Stimulated activated CD4-positive, alpha-beta T cell treated with anti-CD3 and anti-CD28 coated beads, Interleukin-15, amount 100 ng/mL, for 24 hours (primary cell): ENCODE results near the gene AP2A2.

Source experiments
- DNase-seq: peaks from one replicate; pipeline ENCODE4 v3.0.0-alpha.2; 2020

Gene AP2A2

DNA sequence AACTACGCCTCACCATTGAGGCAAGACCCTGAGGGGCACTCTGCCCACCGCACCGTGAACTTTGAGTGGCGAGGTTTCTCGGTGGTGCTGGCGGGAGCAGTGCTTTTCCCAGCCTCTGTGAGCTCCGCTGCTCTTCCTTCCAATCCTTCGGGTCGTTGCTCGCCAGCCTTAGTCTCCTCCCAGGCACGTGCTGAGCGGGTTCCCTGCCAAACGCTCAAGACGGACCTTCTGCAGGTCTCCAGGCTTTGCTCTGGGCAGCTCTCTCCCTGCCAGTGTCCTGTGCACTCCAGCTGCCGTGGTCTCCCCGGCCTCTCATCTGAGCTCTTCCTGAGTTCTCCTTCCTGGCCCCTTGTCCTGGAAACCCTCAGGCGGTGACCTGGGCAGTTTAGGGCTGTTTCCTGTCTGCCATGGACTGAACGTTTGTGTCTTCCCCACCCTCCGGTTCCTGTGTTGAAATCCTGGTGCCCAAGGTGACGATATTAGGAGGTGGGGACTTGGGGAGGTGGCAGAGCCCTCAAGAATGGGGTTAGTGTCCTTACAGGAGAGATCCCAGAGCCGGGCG, 122.0 kb downstream of the AP2A2 start:
- DNase-seq, result no peak

DNA sequence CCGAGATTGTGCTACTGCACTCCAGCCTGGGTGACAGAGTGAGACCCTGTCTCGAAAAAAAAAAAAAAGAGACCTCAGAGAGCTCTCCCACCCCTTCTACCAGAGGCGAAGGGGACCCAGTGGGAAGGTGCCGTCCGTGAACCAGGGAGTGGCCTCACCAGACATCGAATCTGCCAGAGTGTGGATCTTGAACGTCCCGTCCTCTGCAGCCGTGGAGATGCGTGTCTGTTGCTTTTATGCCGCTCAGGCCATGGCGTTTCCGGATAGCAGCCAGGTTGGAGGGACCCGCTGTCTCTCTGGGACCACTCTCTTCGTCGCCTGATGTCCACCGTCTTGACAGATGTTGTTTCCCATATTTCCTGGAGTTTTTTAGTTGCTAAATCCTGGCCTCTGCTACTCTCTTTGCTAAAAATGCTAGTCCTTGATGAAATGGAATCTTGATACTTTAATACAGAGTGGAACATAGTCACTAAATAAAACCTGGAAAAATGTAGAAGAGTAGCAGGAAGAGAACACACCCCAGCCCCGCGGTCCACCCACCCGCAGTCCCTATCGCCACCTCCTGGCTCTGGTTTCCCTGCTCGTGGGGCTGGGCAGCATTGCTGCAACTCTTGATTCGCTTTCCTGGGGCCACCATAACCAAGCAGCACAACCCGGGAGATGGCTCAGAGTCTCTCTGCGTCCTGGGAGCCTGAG, 122.9 kb downstream of the AP2A2 start:
- DNase-seq, result no peak

DNA sequence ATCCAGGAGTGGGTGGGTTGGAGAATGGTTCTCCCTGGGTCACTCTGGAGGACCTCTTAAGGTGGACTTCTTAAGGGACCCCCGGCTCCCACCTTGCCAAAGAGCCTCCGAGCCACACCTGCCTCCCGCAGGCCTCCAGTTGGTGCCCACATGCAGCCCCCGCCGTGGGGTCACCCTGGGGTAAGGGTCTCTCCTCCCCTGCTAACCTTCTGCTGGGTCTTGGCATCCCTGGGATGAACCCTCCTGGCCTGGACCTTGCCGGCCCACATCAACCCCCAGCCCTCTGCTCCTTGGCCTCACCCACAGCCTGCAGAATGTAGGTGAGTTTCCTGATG, 123.4 kb downstream of the AP2A2 start:
- no peak for DNase-seq

DNA sequence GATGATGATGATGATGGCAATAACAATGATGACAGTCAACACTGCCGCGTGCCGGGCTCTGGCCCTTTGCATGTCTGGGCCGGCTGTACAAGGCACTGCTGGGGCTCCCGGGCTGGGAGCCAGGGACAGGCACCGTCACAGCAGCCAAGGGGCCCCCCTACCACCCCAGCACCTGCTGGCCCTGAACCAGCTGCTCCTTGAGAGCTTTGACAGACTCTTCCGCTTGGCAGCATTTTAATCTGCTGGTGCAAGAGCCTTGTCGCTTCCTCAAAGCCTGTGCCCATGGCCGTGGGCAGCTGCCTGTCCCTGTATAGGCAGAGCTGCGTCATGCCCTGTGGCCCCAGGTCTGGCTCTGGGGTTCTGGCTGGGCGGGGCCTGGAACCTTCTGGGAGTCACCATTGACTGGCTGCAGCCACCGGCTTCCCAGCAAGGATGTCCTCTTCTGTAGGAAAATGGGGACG, 123.8 kb downstream of the AP2A2 start:
- no peak for DNase-seq

DNA sequence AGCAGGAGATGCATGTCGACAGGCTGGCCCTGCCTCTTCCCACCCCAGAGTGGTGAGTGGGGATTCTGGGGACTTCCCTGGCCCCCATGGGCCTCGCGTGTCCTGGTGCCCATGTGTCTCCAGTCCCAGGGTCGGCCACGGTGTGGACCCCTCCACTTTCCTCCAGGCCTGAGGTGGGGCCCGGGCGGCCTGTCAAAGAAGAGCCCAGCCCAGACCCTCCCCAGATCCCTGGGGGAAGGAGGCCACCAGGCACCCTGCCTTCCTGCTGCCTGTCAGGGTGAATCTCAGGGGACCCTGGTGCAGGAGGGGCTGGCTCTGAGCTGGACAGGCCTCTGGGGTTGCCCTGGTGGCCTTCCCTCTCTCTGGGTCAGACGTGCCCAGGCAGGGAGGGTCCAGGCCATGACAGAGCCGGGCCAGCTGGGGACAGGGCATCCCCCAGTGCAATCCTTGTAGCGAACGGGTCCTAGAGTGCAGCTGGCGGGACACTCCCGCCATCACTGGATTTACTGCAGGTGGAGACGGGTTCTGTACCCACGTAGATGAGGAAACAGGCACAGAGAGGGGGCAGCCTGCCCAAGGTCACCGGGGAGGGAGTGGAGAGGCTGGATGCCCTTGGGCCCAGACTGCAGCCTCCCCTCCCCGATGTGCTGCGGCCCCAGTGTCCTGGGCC, 124.4 kb downstream of the AP2A2 start:
- DNase-seq, result no peak

DNA sequence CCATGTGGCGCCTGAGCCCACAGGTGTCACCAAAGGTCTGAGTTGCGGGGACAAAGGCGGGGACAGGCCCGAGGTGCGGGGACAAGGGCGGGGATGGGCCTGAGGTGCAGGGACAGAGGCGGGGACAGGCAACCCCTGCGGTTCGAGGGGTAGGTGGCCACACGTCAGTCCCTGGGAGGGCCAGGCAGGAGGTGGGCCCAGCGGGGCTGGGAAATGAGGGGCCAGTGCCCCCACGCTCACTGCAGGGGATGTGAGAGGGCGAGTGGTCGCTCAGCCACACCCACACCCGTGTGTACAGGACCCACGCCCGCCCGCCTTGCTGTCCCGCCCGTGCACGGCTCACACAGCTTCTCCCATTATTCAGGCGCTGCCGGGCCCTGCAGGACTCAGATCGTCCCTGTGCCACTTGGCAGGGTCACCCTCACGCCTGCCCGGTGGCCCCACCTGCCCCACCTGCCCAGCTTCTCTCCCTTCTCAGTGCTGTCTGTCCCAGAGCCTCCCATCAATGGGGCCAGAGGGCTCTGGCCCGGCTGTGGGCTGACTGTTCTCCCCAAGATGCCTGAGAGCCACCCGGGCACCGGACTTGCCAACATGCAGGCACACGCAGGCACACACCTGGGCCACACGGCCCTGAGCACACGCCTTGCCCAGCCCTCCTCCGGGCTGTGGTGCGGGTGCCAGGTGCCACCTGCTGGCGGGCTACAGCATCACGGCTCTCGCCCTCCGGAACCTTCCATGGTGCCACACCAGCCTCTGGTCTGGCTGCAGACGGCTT, 125.1 kb downstream of the AP2A2 start:
- peak; percentile 79 for DNase-seq

DNA sequence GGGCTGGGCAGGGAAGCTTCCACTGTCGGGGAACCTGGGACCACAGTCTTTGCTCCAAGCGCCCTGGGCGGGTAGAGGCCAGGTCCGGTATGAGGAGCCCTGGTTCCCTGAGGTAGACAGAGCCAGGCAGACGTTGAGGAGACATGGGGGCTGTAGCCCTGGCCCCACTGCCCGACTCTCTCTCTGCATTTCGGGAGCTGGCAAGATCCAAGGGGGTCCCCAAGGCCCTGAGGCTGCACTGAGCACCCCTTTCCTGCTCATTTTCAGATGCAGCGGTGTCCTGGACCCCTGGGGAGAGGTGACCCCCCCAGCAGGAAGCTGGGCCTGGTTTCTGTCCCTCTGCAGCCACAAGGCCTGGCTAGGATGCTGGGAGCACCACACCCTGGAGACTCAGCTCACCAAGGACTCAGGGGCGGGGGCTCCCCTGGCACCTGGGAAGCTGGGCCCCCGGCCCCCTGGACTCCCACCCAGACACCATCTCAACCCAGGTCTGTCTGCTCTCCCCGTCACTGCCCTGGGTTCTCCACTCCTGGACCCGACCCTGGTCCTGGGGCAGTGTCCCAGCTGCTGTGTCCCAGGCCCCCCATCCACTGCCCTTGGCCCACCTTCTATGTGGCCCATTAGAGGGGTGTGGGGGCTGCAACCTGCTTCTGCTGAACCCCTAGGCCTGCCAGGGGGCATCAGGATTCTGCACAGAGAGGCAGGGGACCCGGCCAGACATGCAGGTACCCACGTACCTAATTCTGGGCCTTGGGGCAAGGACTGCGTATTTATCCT, 125.9 kb downstream of the AP2A2 start:
- no peak for DNase-seq

DNA sequence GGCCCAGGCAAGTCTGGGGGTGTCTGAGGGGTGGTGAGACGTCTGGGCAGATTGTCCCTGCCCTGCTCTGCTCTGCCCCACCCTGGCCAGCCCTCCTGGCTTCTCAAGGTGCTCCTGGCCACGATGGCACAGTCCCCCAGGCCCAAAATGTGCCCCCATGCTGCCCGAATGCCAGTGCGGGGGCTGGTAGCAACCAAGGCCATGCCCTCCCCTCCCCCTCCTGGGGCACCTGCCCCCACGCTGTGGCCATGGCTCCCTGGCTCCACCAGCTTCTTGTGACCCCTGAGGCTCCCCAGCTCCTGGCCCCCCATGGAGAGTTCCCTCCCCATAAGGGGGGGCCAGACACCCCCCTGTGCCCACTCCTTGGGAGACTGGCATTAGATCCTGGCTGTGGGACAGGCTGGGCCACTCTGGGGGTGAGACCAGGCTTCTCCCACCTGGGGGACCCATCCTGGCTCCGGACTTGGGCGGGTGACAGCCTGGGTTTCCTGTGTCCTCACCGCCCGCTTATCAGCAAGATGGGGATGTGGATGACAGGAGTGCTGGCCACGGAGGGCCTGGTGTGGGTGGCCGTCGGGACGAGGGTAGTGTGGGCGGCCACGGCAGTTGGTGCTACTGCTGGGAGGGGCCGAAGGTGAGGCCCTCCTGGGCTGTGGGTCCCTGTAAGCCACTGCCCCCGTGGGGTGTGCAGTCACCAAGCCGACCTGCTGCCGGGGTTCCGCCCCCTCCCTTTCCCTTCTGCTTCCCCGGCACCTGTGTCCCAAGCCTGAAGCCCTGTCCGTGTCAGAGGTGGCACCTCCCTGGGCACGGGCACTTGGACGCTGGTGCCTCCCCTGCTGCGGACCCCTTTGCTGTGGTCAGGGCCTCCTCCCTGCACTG, 126.7 kb downstream of the AP2A2 start:
- DNase-seq, result no peak

DNA sequence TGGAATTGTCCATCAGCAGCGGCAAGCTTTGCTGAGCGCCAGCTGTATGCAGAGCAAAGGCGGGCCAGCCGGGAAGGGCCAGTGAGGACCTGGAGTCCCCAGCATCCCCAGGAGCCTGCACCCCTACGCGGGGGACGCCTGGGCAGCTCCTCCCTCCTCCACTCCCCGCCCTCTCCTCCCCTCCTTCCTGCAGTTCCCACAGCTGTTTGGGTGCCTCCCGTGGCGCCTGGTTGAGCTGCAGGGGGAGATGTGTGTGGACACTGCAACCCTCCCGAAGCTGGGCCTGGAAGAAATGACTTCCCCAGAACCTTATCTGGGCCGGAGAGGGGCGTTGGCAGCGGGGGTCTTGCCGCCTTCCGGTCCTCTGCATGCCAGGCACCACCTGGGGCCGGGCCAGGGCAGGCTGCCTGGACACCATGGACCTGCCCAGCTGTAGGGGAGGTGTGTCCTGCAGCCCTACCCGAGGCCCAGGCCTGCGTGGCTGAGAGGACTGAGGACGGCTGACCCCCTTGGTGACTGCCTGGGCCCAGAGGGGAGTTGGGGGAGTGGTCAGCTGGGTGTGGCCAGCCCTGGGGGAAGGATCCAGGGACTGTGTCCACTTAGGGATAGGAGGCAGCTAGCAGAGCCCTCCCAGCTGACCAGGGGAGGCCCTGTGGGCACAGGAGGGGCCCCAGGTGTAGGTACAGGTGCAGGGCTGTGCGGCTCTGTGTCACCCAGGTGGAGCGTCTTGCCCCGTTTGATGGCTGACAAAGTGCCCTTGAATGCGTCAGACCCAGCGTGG, 127.6 kb downstream of the AP2A2 start:
- DNase-seq, result no peak

DNA sequence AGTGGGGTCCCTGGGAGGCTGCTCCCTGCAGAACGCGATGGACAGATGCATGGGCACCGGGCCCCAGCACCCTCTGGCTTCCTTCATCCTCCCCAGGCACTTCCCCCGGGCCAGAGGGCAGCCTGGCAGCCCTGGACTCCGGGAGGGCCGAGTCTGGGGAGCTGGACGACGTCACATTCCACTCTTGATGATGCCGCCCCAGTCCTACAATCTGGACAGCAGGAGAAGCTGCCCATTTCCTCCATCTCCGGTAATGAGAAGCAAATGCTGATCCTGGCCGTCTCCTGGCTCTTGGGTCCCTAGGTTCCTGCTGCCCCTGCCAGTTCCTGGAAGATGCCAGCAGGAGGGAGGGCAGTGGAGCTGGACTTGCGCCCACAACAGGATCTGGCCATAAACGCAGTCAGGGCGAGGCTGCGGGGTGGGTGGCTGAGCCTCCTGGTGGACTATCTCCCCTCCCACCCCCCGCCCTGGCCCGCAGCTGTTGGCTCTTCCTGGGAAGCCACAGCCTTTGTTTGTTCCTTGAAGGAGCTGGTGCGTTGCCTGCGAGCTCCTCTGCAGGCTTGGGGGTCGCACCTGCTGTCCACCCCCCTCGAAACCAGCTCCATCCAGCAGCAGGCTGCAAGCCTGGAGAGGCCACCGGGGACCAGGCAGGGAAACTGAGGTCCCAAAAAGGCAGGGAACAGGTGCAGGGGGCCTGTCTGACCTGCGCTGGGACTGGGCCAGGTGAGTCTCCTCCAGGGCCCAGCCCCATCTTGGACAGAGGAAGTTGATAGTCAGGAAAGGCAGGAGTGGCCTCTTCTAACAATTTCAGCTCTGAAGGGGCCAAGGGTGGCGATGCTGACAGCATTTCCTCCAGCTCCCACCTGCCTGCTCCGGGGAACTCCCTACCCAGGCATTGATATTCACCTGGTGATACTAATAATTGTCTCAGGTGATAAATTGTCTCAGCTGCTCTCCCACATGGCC, 128.8 kb downstream of the AP2A2 start:
- DNase-seq, result no peak

DNA sequence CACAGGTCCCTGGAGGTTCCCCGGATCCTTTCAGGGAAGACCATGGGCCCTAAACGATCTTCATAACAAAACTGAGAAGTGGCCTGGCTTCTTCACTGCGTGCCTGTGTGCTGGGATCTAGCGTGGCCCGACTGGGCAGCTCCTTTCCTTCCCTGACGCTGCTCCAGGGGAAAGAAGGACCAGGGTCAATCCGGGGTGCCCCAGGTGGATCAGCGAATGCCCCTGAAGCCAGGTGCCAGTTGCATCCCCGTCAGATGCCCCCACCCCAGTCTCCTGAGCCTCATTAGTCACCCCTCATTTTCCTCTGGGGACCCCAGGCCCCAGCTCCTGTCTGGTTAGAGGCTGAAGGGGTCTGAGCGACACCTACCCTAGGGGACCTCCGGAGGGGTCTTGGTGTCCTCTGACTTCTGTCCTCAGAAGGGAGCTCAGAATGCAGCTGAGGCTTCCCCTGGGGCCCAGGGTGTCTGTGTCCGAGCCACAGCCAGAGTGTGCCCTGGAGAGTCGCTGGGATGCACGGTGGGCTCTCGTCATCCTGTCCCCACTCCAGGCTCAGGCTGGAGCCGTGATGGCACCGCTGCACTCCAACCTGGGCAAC, 129.5 kb downstream of the AP2A2 start:
- DNase-seq, result no peak

DNA sequence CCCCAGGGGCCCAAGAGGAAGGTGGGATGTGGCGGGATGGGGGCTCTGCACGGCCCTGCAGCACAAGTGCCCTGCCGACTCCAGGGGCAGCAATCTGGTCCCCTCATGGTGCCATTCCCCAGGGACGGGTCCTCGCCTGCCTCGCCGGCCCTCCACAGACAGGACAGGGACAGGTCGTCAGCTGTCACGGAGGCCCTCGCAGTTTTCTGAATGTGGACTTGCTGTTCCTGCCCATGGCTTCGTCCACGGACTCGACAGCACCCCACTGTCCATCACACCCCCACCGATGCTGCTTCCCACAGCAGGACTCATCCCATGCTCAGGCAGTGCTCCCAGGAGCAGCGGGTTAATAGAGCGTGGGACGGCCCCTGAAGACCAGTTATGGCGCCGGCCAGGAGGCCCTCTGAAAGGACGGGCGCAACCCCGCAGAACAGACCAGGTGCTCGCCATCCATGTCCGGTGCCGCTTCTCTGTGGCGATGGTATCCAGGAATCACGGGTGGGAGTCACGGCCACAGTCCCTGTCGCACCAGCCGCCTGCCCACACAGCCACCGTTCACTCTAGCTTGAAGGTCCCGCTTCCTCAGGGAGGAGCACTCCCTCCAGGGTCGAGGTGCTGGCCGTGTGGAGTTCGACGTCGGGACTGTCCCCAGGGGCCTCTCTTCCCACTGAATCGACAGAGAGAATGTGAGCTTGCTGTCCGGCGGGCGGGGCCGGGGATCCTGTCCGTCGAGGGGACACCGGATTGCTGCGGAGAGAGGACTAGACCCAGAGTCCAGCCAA, 130.5 kb downstream of the AP2A2 start:
- no peak for DNase-seq

DNA sequence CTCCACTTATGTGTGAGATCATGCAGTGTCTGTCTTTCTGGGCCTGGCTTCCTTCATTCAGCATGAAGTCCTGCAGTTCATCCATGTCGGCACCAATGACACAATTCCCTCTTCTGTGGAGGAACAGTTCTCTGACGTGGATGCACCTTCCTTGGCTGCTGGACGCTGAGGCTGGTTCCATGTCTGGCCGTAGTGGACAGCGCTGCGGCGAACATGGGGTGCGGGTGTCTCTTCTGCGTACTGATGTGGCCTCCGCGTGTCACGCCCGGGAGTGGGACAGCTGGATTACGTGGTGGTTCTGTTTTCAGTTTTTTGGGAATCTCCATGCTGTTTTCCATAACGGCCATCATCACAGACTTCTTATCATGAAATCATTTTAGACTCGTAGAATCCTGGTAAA, 132.1 kb downstream of the AP2A2 start:
- no peak for DNase-seq

DNA sequence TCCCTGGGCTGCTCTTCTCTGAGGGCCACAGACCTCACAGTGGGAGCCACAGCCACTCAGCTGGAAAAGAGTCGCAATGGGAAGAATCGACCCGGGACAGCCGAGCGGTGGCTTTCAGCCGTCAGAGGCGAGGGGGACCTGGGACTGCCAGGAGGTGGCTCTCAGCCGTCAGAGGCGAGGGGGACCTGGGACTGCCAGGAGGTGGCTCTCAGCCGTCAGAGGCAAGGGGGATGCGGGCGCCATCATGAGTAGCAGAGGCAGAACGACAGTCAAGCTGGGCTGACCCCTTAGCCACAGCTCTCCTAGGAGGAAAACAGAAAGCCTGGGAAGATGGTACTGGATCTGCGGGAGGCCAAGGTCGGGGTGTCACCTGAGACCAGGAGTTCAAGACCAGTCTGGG, 134.1 kb downstream of the AP2A2 start:
- no peak for DNase-seq

DNA sequence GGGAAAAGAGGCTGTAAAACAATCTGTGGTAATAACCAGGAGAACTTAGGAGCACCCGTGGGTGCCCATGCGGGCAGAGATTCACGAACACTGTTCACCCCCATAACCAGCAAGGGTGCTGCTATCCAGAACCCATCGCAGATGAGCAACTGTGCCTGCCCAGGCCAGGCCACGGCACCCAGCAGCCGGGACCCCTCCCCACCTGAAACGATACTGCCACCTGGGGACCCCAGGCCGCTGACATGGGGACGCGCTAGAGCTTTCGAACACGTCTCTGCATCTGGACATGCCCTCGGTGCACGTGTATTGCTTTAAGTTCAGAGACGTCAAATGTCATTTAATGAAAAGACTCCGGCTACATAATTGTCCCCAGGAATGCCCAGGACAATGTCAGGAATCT, 134.7 kb downstream of the AP2A2 start:
- DNase-seq, result no peak

DNA sequence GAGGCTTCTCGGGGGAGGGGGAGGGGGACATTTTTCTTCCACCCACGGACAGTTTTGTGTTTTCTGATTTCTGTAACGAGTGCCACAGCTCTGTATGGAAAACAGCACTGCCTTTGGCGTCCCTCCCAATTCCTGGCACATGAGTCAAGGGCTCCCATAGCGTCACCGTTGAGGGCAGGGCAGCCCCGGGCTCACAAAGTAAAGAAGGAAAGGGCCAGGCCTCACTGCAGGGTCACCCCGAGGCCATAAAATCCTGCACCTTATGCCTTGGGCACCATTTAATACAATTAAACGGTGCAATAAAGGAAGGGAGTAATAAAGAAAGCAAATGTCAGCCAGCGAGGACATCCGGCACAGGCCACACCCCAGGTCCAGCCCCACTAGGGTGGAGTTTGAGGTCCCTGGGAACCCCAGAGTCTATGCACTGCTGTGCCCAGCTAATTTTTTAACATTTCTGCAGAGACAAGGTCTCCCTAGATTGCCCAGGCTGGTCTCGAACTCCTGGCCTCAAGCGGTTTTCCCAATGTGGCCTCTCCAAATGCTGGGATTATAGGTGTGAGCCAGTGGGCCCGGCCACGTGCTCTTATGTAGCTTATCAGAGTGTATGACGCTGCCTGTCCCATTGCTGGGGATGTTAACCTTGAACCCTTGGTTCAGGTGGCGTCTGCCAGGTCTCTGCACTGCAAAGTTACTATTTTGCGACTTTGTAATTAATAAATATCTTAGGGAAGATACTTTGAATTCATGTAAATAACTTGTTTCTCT, 135.4 kb downstream of the AP2A2 start:
- no peak for DNase-seq
